ENCODE results near the gene TRIO.

DNA sequence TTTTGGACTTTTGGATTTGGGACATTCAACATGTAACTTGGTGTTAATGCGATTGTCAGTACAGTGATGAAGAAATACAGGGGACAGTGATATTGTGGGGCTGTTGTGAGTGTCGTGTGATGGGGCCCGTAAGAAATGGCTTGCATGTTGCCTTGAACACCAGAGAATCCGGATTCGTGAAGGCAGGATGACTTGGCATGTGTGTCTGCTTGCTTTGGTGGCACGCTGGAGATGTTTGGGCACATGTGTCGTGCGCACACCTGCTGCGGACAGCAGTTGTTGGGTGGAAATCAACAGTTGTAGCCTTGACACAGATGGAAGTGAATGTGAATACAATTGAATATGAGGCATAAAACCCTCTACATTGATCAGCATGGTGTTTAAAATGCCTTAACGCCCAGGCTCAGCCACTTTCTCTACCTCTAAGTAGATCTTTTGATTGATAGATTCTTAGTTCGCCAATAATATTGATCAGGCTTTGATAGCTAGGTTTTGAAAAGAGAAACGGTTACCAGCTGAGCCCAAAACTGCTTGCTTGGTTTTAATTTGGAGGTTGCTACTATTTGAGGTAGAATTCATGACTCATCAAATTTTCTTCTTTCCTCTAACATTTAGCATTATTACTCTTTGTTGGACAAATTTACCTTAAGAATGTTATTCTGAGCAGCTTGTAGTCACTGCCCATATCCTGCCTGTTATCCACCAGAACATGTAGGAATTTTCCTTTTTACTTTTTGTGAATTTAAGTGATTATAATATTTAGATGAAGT, 94.4 kb downstream of the TRIO start:
- TF ChIP-seq, protein P1, sequence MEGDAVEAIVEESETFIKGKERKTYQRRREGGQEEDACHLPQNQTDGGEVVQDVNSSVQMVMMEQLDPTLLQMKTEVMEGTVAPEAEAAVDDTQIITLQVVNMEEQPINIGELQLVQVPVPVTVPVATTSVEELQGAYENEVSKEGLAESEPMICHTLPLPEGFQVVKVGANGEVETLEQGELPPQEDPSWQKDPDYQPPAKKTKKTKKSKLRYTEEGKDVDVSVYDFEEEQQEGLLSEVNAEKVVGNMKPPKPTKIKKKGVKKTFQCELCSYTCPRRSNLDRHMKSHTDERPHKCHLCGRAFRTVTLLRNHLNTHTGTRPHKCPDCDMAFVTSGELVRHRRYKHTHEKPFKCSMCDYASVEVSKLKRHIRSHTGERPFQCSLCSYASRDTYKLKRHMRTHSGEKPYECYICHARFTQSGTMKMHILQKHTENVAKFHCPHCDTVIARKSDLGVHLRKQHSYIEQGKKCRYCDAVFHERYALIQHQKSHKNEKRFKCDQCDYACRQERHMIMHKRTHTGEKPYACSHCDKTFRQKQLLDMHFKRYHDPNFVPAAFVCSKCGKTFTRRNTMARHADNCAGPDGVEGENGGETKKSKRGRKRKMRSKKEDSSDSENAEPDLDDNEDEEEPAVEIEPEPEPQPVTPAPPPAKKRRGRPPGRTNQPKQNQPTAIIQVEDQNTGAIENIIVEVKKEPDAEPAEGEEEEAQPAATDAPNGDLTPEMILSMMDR (IDR thresholded peaks at IDR 0.05): no peak
- no peak for TF ChIP-seq POLR2AphosphoS5 (IDR thresholded peaks at IDR 0.05)
